NB4 (cell line): Measurements from ENCODE around the gene PCDHGA8.

Experiments used
- CTCF ChIP-seq: IDR thresholded peaks from one replicate; pipeline ENCODE4 v1.5.1; 2012; ENCODE audit warnings: low read depth, low read length
- MAX ChIP-seq: IDR thresholded peaks from 2 replicates; pipeline ENCODE4 v1.6.1; 2011; ENCODE audit warnings: low read depth, low read length

GRCh38 chr5:141441571-141442170, 49.2 kb downstream of the PCDHGA8 start:
- no peak for TF ChIP-seq MAX
- no peak for TF ChIP-seq CTCF
